ENCODE data around the gene ZNF532.
"Not testable (repeated sequence)": the region's sequence is repeated elsewhere in the genome, so short reads cannot be mapped to it uniquely, and the experiment has no call there.

ZNF532 gene, protein sequence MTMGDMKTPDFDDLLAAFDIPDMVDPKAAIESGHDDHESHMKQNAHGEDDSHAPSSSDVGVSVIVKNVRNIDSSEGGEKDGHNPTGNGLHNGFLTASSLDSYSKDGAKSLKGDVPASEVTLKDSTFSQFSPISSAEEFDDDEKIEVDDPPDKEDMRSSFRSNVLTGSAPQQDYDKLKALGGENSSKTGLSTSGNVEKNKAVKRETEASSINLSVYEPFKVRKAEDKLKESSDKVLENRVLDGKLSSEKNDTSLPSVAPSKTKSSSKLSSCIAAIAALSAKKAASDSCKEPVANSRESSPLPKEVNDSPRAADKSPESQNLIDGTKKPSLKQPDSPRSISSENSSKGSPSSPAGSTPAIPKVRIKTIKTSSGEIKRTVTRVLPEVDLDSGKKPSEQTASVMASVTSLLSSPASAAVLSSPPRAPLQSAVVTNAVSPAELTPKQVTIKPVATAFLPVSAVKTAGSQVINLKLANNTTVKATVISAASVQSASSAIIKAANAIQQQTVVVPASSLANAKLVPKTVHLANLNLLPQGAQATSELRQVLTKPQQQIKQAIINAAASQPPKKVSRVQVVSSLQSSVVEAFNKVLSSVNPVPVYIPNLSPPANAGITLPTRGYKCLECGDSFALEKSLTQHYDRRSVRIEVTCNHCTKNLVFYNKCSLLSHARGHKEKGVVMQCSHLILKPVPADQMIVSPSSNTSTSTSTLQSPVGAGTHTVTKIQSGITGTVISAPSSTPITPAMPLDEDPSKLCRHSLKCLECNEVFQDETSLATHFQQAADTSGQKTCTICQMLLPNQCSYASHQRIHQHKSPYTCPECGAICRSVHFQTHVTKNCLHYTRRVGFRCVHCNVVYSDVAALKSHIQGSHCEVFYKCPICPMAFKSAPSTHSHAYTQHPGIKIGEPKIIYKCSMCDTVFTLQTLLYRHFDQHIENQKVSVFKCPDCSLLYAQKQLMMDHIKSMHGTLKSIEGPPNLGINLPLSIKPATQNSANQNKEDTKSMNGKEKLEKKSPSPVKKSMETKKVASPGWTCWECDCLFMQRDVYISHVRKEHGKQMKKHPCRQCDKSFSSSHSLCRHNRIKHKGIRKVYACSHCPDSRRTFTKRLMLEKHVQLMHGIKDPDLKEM (N-terminal part only)

DNA sequence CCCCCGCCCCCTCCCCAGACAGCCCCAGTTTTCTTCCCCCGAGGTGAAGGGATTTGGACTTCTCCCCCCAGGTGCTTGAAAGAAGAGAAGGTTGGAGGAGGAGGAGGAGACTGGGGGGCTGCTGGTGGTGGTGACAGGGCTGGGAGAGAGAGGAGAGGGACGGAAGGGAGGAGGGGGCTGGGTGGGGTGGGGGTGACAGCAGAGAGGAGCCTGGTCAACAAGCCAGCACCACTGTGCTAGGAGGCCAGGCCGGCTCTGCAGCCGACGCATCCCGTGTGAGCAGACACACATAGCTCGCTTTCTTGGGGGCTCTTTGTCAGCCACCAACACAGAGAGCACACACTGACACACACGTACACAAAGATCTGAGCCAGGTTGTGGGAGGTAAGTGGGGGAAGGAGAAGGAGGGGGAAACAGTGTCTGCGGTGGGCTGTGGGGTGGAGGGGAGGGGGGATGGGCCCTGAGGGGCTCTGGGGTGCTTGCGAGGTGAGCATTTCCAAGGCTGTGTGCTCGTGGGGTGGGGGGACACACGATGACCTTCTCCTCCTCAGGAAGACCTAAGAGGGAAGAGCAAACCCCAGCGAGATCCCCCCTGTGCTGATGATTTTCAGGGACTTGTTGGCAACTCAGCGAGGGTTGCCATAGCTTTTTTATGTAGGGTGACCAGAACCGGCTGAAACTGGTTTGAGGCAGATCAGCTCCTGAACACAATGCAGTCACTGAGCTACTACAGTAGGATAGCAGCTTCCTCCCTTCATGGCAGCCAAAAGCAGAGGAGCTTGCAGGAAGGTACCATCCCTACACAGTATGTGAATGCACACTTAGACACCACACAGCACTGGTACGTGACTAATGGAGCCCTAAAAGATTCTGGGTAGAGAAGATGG, at the start of gene ZNF532:
ZNF532 (plus strand) TSS at position 732 of the 887 bp plus-strand sequence. CDS start 53,411 bp downstream, outside the sequence.
- peak; percentile 55 for DNase-seq (ENCODE audit: low spot score)

DNA sequence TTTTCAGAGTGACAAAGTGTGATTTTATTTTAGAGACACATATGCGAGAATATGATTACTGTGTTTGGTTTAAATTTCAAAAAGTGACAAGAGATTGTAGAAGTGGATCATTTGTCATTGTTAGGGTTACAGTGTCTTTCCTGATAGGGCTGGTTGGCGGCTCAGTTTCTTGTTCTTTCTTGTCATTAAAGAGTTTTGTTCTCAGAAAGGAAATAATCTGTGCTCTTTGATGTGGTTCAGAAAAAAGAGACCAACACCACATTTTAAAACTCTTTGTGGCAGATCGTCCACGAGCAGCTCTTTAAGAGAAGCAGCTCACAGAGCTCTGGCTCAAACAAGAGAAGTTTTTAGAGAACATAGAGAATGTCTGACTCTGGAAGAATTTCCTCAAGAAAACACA, 45.6 kb upstream of the ZNF532 start:
- no peak for DNase-seq (ENCODE audit: low spot score)

DNA sequence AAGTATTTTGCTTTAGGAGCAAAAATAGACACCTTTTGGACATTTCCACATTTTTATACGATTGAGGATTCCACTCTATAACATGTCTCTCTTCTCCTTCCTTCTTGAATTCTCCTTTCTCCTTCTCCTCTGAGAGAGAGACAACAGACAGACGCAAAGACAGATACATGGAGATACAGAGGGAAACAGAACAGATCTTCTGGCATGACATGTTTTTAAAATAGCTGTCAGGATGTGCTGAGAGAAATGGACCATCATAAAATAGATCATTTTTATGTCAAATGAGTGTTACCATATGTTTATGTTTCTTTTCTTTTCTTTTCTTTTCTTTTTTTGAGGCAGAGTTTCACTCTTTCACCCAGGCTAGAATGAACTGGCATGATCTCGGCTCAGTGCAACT, 44.4 kb upstream of the ZNF532 start:
- DNase-seq (ENCODE audit: low spot score), result no peak

DNA sequence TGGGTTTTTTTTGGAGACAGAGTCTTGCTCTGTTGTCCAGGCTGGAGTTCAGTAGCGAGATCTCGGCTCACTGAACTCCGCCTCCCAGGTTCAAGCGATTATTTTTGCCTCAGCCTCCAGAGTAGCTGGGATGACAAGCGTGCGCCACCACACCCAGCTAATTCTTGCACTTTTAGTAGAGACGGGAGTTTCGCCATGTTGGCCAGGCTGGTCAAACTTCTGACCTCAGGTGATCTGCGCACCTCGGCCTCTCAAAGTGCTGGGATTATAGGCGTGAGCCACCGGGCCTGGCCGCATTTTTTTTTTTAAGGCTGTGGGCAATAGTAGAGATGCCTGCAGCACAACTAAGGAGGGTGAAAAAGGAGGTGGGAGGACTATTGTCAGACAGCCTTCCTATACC, 41.7 kb upstream of the ZNF532 start:
- no peak for DNase-seq (ENCODE audit: low spot score)

DNA sequence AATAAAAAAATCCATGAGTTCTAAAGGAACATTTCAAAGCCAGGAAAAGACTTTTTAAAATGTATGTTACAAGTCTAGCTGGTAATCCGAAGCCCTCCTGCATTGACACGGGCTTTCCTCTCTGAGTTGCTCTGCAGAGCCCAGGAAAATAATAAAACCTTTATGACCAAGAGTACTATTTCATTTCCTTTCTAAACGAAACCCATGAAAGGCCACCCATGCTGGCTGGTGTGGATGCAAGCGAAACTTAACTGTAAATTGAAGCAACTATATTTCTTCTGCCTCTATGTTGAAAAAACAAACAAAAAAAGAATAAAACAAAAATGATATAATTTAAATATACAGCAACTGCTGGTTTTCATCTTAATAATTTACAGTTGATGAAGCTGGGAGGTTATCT, 41.3 kb upstream of the ZNF532 start:
- no peak for DNase-seq (ENCODE audit: low spot score)

DNA sequence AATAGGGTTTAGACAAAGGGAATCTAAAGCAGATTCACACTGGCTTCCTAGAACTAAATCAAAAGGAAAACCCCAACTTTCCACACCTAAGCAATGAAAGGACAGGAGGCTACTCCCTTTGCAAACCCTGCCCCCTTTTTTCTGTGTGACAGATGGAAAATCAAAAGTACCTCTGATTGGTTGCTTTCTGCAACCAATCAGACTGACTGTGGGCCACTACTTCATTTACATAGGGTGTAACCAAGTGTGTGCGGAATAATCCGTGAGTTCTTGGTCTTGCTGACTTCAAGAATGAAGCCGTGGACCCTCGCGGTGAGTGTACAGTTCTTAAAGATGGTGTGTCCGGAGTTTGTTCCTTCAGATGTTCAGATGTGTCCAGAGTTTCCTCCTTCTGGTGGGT, 37.8 kb upstream of the ZNF532 start:
- DNase-seq (ENCODE audit: low spot score), result not testable (repeated sequence)

DNA sequence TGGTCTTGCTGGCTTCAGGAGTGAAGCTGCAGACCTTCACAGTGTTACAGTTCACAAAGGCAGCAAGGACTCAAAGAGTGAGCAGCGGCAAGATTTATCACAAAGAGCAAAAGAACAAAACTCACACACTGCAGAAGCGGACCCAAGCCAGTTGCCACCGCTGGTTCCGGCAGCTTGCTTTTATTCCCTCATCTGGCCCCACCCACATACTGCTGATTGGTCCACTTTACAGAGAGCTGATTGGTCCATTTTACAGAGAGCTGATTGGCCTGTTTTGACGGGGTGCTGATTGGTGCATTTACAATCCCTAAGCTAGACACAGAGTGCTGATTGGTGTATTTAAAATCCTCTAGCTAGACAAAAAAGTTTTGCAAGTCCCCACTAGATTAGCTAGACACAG, 37.2 kb upstream of the ZNF532 start:
- DNase-seq (ENCODE audit: low spot score), result no peak

DNA sequence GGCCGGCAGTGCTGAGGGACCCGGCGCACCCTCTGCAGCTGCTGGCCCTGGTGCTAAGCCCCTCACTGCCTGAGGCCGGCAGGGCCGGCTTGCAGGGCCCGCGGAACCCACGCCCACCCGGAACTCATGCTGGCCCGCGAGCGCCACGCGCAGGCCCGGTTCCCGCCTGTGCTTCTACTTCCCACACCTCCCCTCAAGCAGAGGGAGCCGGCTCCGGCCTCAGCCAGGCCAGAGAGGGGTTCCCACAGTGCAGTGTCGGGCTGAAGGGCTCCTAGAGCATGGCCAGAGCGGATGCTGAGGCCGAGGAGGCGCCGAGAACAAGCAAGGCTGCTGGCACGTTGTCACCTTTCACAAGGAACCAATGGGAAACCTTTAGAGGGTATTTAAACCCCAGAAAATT, 36.8 kb upstream of the ZNF532 start:
- no peak for DNase-seq (ENCODE audit: low spot score)

DNA sequence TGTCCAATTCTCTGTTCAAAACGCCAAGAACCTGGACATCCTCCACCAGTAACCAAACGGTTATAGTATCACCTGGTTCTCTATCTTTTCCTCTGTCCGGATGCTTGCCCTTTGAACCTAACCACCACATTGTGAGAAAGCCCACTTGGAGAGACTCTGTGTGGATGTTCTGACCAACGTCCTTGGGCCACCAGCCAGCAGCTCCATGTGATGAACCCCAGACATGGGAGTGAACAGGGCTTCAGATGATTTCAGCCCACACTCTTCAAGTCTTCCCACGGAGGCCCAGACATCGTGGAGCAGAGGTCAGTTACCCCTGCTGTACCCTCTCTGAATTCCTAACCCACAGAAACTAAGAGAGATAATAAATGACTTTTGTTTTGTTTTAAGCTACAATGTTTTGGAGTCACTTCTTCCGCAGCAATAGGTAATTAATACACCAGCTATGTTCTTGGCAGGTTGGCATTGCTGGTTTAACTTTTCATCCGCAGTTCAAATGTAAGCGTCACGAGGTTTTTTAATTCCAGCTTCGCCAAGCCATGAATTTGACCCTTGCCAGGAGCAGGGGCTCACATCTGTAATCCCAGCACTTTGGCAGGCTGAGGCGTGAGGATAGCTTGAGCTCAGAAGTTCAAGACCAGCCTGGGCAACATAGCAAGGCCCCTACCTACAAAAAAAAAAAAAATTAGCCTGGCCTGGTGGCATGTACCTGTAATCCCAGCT, 36.1 kb upstream of the ZNF532 start:
- DNase-seq (ENCODE audit: low spot score), result no peak

DNA sequence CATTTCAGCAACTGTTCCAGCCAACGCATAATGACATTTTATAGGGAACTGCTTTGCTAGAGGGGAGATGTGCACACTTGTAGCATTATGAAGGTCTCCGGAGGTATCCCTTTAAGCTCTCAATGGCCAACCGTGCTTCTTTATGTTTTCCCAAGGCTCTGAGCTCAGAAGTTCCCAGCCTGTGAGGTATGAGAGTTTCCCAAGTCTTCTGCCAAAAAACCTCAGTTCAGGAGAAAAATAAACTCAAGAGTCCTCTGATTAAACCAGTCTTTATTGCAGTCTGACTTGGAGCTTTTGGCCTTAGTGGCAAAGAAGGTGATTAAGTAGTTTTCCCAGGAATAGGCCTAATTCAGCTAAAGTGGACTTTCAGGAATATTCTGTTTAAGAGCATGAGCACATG, 35.4 kb upstream of the ZNF532 start:
- no peak for DNase-seq (ENCODE audit: low spot score)

DNA sequence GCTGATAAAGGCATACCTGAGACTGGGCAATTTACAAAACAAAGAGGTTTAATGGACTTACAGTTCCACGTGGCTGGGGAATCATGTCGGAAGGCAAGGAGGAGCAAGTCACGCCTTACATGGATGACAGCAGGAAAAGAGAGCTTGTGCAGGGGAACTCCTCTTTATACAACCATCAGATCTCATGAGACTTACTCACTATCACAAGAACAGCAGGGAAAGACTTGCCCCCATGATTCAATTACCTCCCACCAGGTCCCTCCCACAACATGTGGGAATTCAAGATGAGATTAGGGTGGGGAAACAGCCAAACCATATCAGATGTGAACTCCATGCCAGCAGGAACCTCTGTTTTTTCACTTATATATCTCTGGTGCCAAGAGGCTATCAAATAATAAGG, 34.8 kb upstream of the ZNF532 start:
- DNase-seq (ENCODE audit: low spot score), result not testable (repeated sequence)

DNA sequence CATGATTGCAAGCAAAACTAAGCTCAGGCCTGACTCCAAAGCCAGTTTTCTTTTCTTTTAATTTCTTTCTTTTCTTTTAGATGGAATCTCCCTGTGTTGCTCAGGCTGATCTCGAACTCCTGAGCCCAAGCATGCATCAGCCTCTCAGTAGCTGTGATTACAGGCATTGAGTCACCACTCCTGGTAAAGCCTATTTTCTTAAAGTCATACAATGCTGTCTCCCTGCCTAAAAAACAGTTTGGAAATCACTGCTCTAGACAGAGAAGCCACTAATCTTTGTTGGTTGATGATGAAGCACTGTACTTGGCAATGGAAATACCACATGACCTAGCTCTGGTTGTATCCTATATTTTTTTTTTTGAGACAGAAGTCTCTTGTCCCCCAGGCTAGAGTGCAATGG, 33.1 kb upstream of the ZNF532 start:
- DNase-seq (ENCODE audit: low spot score), result peak; percentile 72

DNA sequence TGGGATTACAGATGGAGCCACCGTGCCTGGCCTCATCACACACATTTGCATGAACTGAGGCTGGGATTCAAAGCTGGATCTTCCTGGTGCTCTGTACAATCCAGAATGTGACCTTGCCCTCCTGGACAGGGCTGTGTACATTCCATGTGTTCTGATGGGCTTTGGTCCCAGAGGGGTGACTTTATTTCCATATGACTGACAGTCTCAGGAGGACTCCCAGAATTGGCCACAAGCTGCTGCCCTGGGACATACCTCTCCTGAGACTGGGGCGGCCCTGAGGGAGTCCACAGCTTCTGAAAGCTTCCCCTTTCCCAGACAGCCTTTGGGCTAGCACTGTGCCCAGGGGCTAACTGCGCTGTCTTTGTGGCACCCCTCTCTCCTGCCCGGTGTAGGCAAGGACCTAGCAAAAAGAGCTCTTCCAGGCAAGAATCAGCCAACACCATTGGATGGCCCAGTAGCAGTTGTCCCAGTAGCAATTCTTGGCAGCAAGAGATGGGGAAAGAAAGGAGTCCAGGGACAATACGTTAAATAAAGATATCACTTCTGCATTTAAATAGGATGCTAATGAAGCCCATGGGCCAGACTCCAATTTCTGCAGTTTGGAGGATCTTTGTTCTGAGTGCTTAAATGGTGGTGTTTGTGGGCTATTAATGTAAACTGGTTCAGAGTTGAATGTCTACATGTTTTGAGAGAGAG, 26.4 kb upstream of the ZNF532 start:
- DNase-seq (ENCODE audit: low spot score), result no peak

DNA sequence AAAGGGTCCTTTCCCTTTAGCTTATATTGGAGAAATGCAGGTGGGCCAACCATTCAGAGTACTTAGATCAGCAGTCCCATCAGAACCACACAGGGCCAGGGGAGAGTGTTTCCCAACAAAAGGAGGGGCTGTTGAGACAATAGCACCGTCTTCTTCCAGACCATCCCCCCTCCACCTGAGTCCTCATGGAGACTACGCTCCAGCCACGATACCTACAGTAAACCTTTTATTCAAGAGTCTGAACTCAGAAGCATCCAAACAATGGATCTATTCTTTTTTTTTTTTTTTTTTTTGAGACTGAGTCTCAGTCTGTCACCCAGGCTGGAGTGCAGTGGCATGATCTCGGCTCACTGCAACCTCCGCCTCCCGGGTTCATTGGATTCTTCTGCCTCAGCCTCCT, 25.7 kb upstream of the ZNF532 start:
- no peak for DNase-seq (ENCODE audit: low spot score)

DNA sequence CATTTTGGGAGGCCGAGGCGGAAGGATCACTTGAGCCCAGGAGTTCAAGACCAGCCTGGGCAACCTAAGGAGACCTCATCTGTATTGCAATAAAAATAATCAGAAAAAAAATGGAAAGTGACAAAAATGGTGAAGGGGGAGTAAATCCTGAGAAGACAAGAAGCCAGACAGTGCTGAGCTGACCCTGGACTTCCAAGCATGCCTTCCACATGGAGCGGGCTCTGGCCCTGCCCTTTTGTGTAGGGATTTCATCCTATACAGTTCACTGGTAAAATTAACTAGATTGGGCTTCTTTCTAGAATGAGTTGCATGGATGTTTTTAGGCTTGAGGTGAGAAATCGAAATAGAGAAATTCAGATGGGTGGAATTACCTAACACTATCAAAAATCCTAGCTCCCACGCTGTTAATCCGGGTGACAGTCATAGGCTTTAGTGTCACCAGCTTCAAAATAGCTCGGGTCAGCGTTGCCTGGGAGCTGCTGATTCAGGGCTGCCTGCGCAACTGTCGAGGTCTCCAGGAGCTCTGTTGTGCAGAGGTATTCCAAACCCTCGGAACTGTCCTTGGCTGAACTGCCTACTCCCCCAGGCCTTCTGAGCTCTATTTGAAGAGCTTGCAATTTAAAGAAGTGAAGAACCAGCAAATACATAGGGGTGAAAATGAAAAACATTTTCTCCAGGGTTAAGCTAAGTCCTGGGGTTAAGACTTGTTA, 21.5 kb upstream of the ZNF532 start:
- no peak for DNase-seq (ENCODE audit: low spot score)

DNA sequence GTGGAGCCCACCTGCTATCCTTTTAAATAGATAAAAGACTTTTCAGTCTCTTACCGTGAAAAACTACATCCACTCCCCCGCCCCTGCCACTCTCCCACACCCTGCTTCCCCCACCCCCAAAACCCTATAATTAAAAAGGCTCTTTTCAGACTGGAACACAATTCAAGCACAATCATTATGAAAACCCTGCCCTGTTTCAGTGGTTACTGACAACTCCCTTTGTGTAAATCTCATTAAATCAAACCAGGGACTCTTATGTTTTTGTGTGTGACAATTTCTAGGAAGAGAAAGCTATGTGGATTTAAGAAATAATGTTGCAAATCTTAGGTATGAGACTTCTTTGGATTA, 21.0 kb upstream of the ZNF532 start:
- DNase-seq (ENCODE audit: low spot score), result no peak

DNA sequence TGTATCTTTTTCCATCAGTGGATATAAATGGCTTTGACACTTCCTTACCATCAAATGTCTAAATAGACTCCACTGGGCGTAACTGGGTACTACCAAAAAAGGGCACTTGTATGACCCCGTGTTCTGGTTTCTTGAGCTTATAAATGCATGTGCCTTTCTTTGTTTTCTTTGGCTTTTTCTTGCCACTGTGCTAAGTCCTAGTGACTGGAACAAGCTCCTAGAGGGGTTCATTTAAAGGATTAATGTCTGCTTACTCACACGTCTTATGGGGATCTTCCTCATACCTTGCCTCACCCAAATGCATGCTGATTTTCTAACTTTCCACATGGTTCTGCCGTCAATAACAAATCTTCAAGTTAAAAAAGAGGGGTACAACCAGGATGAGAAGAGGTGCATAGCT, 19.8 kb upstream of the ZNF532 start:
- no peak for DNase-seq (ENCODE audit: low spot score)

DNA sequence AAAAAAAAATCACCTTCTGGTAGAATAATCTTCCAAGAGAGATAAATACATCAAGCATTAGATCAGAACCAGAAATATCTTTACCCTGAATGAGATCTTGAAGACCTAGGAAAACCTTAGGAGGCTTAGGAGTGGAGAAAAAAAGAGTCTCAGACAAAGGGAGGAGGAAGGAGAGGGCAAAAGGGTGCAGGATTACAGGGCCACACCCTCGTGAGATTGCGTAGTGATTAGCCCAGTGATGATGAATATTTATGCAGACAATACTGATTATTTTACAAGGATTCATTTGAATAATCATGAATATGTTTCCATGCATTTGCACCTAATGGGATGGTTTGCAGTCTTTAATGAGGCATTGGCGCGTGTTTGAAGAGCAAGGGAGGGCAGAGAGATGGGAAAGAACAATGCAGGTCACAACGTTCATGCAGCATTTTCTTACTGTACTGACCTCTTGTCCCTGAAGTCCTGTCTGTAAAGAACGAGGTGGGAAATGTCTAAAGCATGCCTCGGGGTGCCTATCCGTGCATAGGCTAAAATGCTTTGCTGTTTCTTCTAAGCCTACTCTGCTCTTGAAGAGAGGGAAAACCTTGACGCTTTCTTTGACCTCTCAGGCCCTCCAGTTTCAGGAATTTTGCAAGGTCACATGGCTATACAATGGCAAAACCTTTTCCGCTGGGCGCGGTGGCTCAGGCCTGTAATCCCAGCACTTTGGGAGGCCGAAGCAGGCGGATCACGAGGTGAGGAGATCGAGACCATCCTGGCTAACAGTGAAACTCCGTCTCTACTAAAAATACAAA, 18.6 kb upstream of the ZNF532 start:
- DNase-seq (ENCODE audit: low spot score), result no peak

Data from AG08395 (cell line).